KMS-11 (cell line): Measurements from ENCODE around the gene SSNA1.

ENCODE experiments used
- H2AFZ ChIP-seq: fragments of 200-600 bp; sonication (generic); 2 replicates; pipeline ENCODE4 v1.6.1; 2016; ENCODE audit warnings: antibody characterized with exemption, mixed run types, low read depth
- H3K27ac ChIP-seq: fragments of 200-600 bp; sonication (generic); 2 replicates; pipeline ENCODE4 v1.6.1; 2016; ENCODE audit warnings: mild to moderate bottlenecking, mixed run types
- H3K27me3 ChIP-seq: fragments of 200-600 bp; sonication (generic); 2 replicates; pipeline ENCODE4 v1.6.1; 2017; ENCODE audit warnings: mild to moderate bottlenecking, low read depth, mixed run types, moderate library complexity; ENCODE audit not compliant: insufficient read depth
- H3K36me3 ChIP-seq: fragments of 200-600 bp; sonication (generic); 2 replicates; pipeline ENCODE4 v1.6.1; 2017; ENCODE audit warnings: mild to moderate bottlenecking, mixed run types; ENCODE audit not compliant: insufficient read depth
- H3K4me1 ChIP-seq: fragments of 200-600 bp; sonication (generic); 2 replicates; pipeline ENCODE4 v1.6.1; 2016; ENCODE audit warnings: mild to moderate bottlenecking, low read depth, mixed run types; ENCODE audit not compliant: poor library complexity, severe bottlenecking
- H3K4me2 ChIP-seq: fragments of 200-600 bp; sonication (generic); 2 replicates; pipeline ENCODE4 v1.7.0; 2016; ENCODE audit warnings: mild to moderate bottlenecking, mixed run types
- H3K4me3 ChIP-seq: fragments of 200-600 bp; sonication (generic); IDR thresholded peaks from 2 replicates; pipeline ENCODE4 v1.6.1; 2017; ENCODE audit warnings: low read depth, low read length, mixed read lengths; ENCODE audit not compliant: insufficient read depth
- H3K79me2 ChIP-seq: fragments of 200-600 bp; sonication (generic); 2 replicates; pipeline ENCODE4 v1.6.1; 2016; ENCODE audit warnings: low read depth, mixed run types; ENCODE audit not compliant: insufficient read depth
- H3K9ac ChIP-seq: fragments of 200-600 bp; sonication (generic); 2 replicates; pipeline ENCODE4 v1.6.1; 2016; ENCODE audit warnings: mild to moderate bottlenecking, mixed run types
- H4K20me1 ChIP-seq: fragments of 200-600 bp; sonication (generic); 2 replicates; pipeline ENCODE4 v1.6.1; 2016; ENCODE audit warnings: mild to moderate bottlenecking, mixed run types; ENCODE audit not compliant: insufficient read depth
- CTCF ChIP-seq: fragments of 200-600 bp; sonication (generic); conservative IDR thresholded peaks from 2 replicates; pipeline ENCODE4 v1.6.1; 2017; ENCODE audit warnings: low read depth, mild to moderate bottlenecking, antibody characterized with exemption, low read length, moderate library complexity, mixed read lengths

The SSNA1 gene

GRCh38 chr9:137150617-137151457, 37.6 kb upstream of the SSNA1 start:
- no peaks in the 10 kb centered on the region for H4K20me1 ChIP-seq

GRCh38 chr9:137152844-137153405, 35.6 kb upstream of the SSNA1 start:
- no peak overlapping the region for H3K27ac ChIP-seq
- H3K36me3 ChIP-seq = no peaks in the 10 kb centered on the region
- no peaks in the 10 kb centered on the region for H4K20me1 ChIP-seq
- no peaks in the 10 kb centered on the region for H3K27me3 ChIP-seq
- H3K79me2 ChIP-seq = no peaks in the 10 kb centered on the region
- H3K4me2 ChIP-seq = no peak overlapping the region
- no peak overlapping the region for H2AFZ ChIP-seq
- H3K4me3 ChIP-seq = no peak overlapping the region
- peaks cover 26% of the 10 kb centered on the region for H3K4me1 ChIP-seq
- no peak for TF ChIP-seq CTCF
- H3K9ac ChIP-seq = no peak overlapping the region

More at GRCh38 chr9:137150617-137151457, 37.6 kb upstream of the SSNA1 start:
- no peaks in the 10 kb centered on the region for H3K79me2 ChIP-seq
- H3K27me3 ChIP-seq = peaks cover 4% of the 10 kb centered on the region; the same call in 1 of the 2 replicates
- no peak overlapping the region for H2AFZ ChIP-seq
- H3K27ac ChIP-seq = no peak overlapping the region
- H3K9ac ChIP-seq = no peak overlapping the region
- no peak overlapping the region for H3K4me2 ChIP-seq
- H3K36me3 ChIP-seq = no peaks in the 10 kb centered on the region
- H3K4me3 ChIP-seq = no peak overlapping the region
- TF ChIP-seq CTCF = no peak
- H3K4me1 ChIP-seq = peaks cover 14% of the 10 kb centered on the region

- H3K27me3 ChIP-seq = no peaks in the 10 kb centered on the region
- peak overlapping the region; percentile 63; the same call in 1 of the 2 replicates for H3K4me2 ChIP-seq
- H4K20me1 ChIP-seq = no peaks in the 10 kb centered on the region
- H3K4me3 ChIP-seq = no peak overlapping the region
- H3K9ac ChIP-seq = no peak overlapping the region
- peaks cover 42% of the 10 kb centered on the region for H3K4me1 ChIP-seq
- TF ChIP-seq CTCF = no peak
- no peaks in the 10 kb centered on the region for H3K36me3 ChIP-seq
- no peak overlapping the region for H3K27ac ChIP-seq
- H3K79me2 ChIP-seq = no peaks in the 10 kb centered on the region
- H2AFZ ChIP-seq = no peak overlapping the region
Measured at GRCh38 chr9:137156567-137157375, 31.7 kb upstream of the SSNA1 start.

GRCh38 chr9:137157618-137158415, 30.7 kb upstream of the SSNA1 start:
- Histone ChIP-seq H3K27me3 (peaks cover 6% of the 10 kb centered on the region; the same call in 1 of the 2 replicates), H3K4me1 (peaks cover 40% of the 10 kb centered on the region), H3K4me2 (peak overlapping the region; percentile 63; the same call in 1 of the 2 replicates), H3K36me3 (no peaks in the 10 kb centered on the region), H3K27ac (no peak overlapping the region), H3K9ac (no peak overlapping the region), H3K79me2 (no peaks in the 10 kb centered on the region), H2AFZ (peak overlapping the region; percentile 26; the same call in 1 of the 2 replicates), H3K4me3 (no peak overlapping the region), H4K20me1 (no peaks in the 10 kb centered on the region)
- no peak for TF ChIP-seq CTCF
